Natural killer cell (primary cell): Measurements from ENCODE around the gene TXNDC16. TPM values are rescaled to one million over a fixed set of nuclear protein-coding genes. Genes with fewer than 3 reads are reported as not detected.

Source experiments
- ATAC-seq, 3 donors: fragments of 150-1000 bp in 2 of 3; fragments of 200-7000 bp in 1 of 3; cut with Tn5 transposase; 1 replicate in 1 of 3; 2 replicates in 2 of 3; pipeline ENCODE4 v1.10.0; 2021; ENCODE audit warnings: mild to moderate bottlenecking in 2 of 3, moderate library complexity in 2 of 3
- DNase-seq, 2 donors: peaks; one replicate each; pipeline versions ENCODE4 v3.0.0 to v3.0.0-alpha.2; 2013 to 2021; ENCODE audit warnings: mixed read lengths in 1 of 2
- H3K27ac ChIP-seq: one replicate; pipeline ENCODE4 v1.5.1; 2013; ENCODE audit warnings: mild to moderate bottlenecking, low read length
- H3K27me3 ChIP-seq: one replicate; pipeline ENCODE4 v1.6.1; 2013; ENCODE audit warnings: low read length; ENCODE audit not compliant: control insufficient read depth, insufficient read depth
- H3K36me3 ChIP-seq: one replicate; pipeline ENCODE4 v1.6.1; 2013; ENCODE audit warnings: low read length; ENCODE audit not compliant: control insufficient read depth, insufficient read depth
- H3K4me1 ChIP-seq: one replicate; pipeline ENCODE4 v1.6.1; 2013; ENCODE audit warnings: low read length; ENCODE audit not compliant: control insufficient read depth, insufficient read depth
- H3K4me3 ChIP-seq: one replicate; pipeline ENCODE4 v1.5.1; 2013; ENCODE audit warnings: low read length
- H3K9me3 ChIP-seq: one replicate; pipeline ENCODE4 v1.6.1; 2013; ENCODE audit warnings: low read length; ENCODE audit not compliant: control insufficient read depth, insufficient read depth
- H3K27ac Mint-ChIP-seq, 2 donors: one replicate each; pipeline ENCODE4 v1.8.0; 2022; ENCODE audit warnings: mild to moderate bottlenecking in 2 of 2, mixed read lengths in 2 of 2, moderate library complexity in 1 of 2
- H3K27me3 Mint-ChIP-seq, 2 donors: one replicate each; pipeline ENCODE4 v1.8.0; 2022; ENCODE audit warnings: low read depth in 2 of 2, mixed read lengths in 2 of 2
- H3K36me3 Mint-ChIP-seq: one replicate; pipeline ENCODE4 v1.8.0; 2022; ENCODE audit warnings: mixed read lengths
- H3K4me1 Mint-ChIP-seq, 2 donors: one replicate each; pipeline ENCODE4 v1.8.0; 2022; ENCODE audit warnings: mixed read lengths in 2 of 2
- H3K4me3 Mint-ChIP-seq: one replicate; pipeline ENCODE4 v1.8.0; 2022; ENCODE audit warnings: mild to moderate bottlenecking, moderate library complexity, mixed read lengths
- H3K9me3 Mint-ChIP-seq, 2 donors: one replicate each; pipeline ENCODE4 v1.8.0; 2022; ENCODE audit warnings: mixed read lengths in 2 of 2
- WGBS: methylation state at CpG from one replicate; pipeline ENCODE4 v1.1.7; 2013; ENCODE audit warnings: missing lambda C conversion rate; ENCODE audit not compliant: insufficient coverage; 5-methylcytosine and 5-hydroxymethylcytosine counted together
- intact Hi-C: fragments of 100-400 bp; cut with micrococcal nuclease; formaldehyde crosslinking; loops from one replicate; pipeline ENCODE4 v1.14.2; 2022
- total RNA-seq, 4 donors: library from RNA; stranded (reverse); fragments of 120-200 nt in 1 of 4; gene quantifications; one replicate each; pipeline versions ENCODE4 v1.2.3 to v1.2.4, GENCODE V29; 2013 to 2022
- TF ChIP-seq, protein P1 (sequence below): fragments of 200-600 bp; IDR thresholded peaks from one replicate; pipeline ENCODE4 v1.8.0; 2022; ENCODE audit warnings: antibody characterized with exemption

TXNDC16 gene
- total RNA-seq, 3 donors from 2014 or later (not counting 1 experiment from before 2014, with no cell fraction given), result 16.5 to 22.0 (median 20.7) TPM

- H3K36me3 Mint-ChIP-seq, result peaks cover 21% of the 10 kb centered on the region
- intact Hi-C loops, result no loop called here
Measured at GRCh38 chr14:52447236-52447635, 105.1 kb downstream of the TXNDC16 start.

GRCh38 chr14:52446355-52446754 is 106.0 kb downstream of the TXNDC16 start:
- H3K36me3 Mint-ChIP-seq, result peaks cover 21% of the 10 kb centered on the region
- H3K36me3 ChIP-seq, result peaks cover 5% of the 10 kb centered on the region
- no peak for DNase-seq
- no peaks in the 10 kb centered on the region for H3K27me3 ChIP-seq
- no peak overlapping the region for H3K27ac Mint-ChIP-seq
- no peaks in the 10 kb centered on the region for H3K9me3 ChIP-seq
- peaks cover 6 to 11% of the 10 kb centered on the region in 2 donors for H3K9me3 Mint-ChIP-seq
- H3K27ac ChIP-seq, result no peak overlapping the region
- intact Hi-C loops, result no loop called here
- H3K27me3 Mint-ChIP-seq, result no peaks in the 10 kb centered on the region
- TF ChIP-seq, protein P1, sequence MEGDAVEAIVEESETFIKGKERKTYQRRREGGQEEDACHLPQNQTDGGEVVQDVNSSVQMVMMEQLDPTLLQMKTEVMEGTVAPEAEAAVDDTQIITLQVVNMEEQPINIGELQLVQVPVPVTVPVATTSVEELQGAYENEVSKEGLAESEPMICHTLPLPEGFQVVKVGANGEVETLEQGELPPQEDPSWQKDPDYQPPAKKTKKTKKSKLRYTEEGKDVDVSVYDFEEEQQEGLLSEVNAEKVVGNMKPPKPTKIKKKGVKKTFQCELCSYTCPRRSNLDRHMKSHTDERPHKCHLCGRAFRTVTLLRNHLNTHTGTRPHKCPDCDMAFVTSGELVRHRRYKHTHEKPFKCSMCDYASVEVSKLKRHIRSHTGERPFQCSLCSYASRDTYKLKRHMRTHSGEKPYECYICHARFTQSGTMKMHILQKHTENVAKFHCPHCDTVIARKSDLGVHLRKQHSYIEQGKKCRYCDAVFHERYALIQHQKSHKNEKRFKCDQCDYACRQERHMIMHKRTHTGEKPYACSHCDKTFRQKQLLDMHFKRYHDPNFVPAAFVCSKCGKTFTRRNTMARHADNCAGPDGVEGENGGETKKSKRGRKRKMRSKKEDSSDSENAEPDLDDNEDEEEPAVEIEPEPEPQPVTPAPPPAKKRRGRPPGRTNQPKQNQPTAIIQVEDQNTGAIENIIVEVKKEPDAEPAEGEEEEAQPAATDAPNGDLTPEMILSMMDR, result no peak
- no peaks in the 10 kb centered on the region for H3K4me1 ChIP-seq
- H3K4me3 ChIP-seq, result no peak overlapping the region
- H3K4me1 Mint-ChIP-seq, result peaks cover 10% of the 10 kb centered on the region in 2 donors
- no peak overlapping the region for H3K4me3 Mint-ChIP-seq
- ATAC-seq, result no peak

More at GRCh38 chr14:52447236-52447635, 105.1 kb downstream of the TXNDC16 start:
- H3K27me3 ChIP-seq, result no peaks in the 10 kb centered on the region
- peaks cover 5% of the 10 kb centered on the region for H3K36me3 ChIP-seq
- H3K27ac ChIP-seq, result no peak overlapping the region
- Mint-ChIP-seq H3K9me3 (peaks cover 6 to 11% of the 10 kb centered on the region in 2 donors), H3K4me1 (peaks cover 10% of the 10 kb centered on the region in 2 donors), H3K27me3 (no peaks in the 10 kb centered on the region), H3K27ac (no peak overlapping the region), H3K4me3 (no peak overlapping the region)
- H3K4me1 ChIP-seq, result no peaks in the 10 kb centered on the region
- ATAC-seq (no peak), DNase-seq (no peak)
- TF ChIP-seq, protein P1, result no peak
- no peak overlapping the region for H3K4me3 ChIP-seq
- H3K9me3 ChIP-seq, result no peaks in the 10 kb centered on the region
- WGBS, result 100% methylated on average over 1 of the region's 3 CpGs

DNA sequence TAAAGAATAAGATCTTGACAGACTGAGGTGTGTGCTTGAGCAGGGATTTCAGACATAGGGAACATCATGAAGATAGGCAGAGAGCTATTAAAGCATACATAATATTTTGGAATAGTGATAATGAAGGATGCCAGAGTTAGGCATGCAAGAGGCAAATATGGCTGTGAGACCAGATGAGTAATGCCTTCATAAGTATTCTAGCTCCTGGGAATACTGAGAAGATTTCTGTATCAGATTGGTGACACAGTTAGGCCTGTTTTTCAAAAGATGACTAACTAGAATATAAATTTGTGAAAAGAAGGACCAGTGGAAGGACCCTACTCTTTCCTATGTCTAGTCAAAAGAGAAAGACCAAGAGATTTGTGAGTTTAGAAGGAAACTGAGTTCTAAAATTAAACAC is 108.8 kb downstream of the TXNDC16 start:
- Histone ChIP-seq H3K36me3 (peaks cover 7% of the 10 kb centered on the region), H3K4me1 (no peaks in the 10 kb centered on the region), H3K9me3 (no peaks in the 10 kb centered on the region), H3K27me3 (no peaks in the 10 kb centered on the region), H3K27ac (no peak overlapping the region), H3K4me3 (no peak overlapping the region)
- no peak overlapping the region for H3K4me3 Mint-ChIP-seq
- no peak for DNase-seq
- peaks cover 8 to 9% of the 10 kb centered on the region in 2 donors for H3K4me1 Mint-ChIP-seq
- H3K9me3 Mint-ChIP-seq, result peaks cover 0 to 2% of the 10 kb centered on the region in 2 donors
- ATAC-seq, result no peak
- H3K27me3 Mint-ChIP-seq, result no peaks in the 10 kb centered on the region
- H3K36me3 Mint-ChIP-seq, result peaks cover 13% of the 10 kb centered on the region
- no peak overlapping the region for H3K27ac Mint-ChIP-seq
- TF ChIP-seq, protein P1, result no peak
- intact Hi-C loops, result no loop called here

- Histone ChIP-seq H3K27me3 (no peaks in the 10 kb centered on the region), H3K27ac (no peak overlapping the region), H3K4me3 (no peak overlapping the region), H3K4me1 (no peaks in the 10 kb centered on the region), H3K9me3 (no peaks in the 10 kb centered on the region), H3K36me3 (peaks cover 7% of the 10 kb centered on the region)
- TF ChIP-seq, protein P1, result no peak
- intact Hi-C loops, result no loop called here
- Mint-ChIP-seq H3K4me3 (no peak overlapping the region), H3K27ac (no peak overlapping the region), H3K27me3 (no peaks in the 10 kb centered on the region), H3K4me1 (peaks cover 1 to 4% of the 10 kb centered on the region in 2 donors), H3K36me3 (peaks cover 4% of the 10 kb centered on the region), H3K9me3 (no peaks in the 10 kb centered on the region)
- DNase-seq (no peak), ATAC-seq (no peak)
- 85% methylated on average over 1 of the region's 1 CpG for WGBS
Measured at GRCh38 chr14:52442602-52443001, 109.7 kb downstream of the TXNDC16 start.
